ENCODE measurements around the gene ZNF529. TPM values are rescaled to one million over a fixed set of nuclear protein-coding genes. Genes with fewer than 3 reads are reported as not detected.

ZNF529 gene
- total RNA-seq (17.0 TPM), polyA plus RNA-seq (ENCODE audit: insufficient read depth, low read depth, low replicate concordance) (4.1 TPM)
- long read RNA-seq, donor 1, full-length matches to known transcripts, result 3 of 3 reads
- long read RNA-seq, donor 1, partial matches to known transcripts, result 0 of 3 reads
- long read RNA-seq, donor 1, other reads (novel, unspliced or antisense), result 0 of 3 reads
- long read RNA-seq, donor 2, partial matches to known transcripts, result 0 of 1 reads
- long read RNA-seq, donor 2, other reads (novel, unspliced or antisense), result 0 of 1 reads
- long read RNA-seq, donor 3, full-length matches to known transcripts, result 1 of 18 reads
- long read RNA-seq, donor 3, partial matches to known transcripts, result 6 of 18 reads
- long read RNA-seq, donor 3, other reads (novel, unspliced or antisense), result 11 of 18 reads
- long read RNA-seq, donor 4, partial matches to known transcripts, result 0 of 10 reads
- long read RNA-seq, donor 4, other reads (novel, unspliced or antisense), result 10 of 10 reads
- long read RNA-seq, donor 5, result 0 reads
- long read RNA-seq, donor 6, full-length matches to known transcripts, result 1 of 1 reads
- long read RNA-seq, donor 6, partial matches to known transcripts, result 0 of 1 reads
- long read RNA-seq, donor 6, other reads (novel, unspliced or antisense), result 0 of 1 reads
- long read RNA-seq, donor 7, partial matches to known transcripts, result 2 of 11 reads
- long read RNA-seq, donor 7, other reads (novel, unspliced or antisense), result 9 of 11 reads
- long read RNA-seq, donor 8, full-length matches to known transcripts, result 2 of 2 reads
- long read RNA-seq, donor 8, partial matches to known transcripts, result 0 of 2 reads
- long read RNA-seq, donor 8, other reads (novel, unspliced or antisense), result 0 of 2 reads
- long read RNA-seq, donor 9, full-length matches to known transcripts, result 2 of 2 reads
- long read RNA-seq, donor 9, partial matches to known transcripts, result 0 of 2 reads
- long read RNA-seq, donor 9, other reads (novel, unspliced or antisense), result 0 of 2 reads
- long read RNA-seq, donor 10, full-length matches to known transcripts, result 3 of 19 reads
- long read RNA-seq, donor 10, partial matches to known transcripts, result 16 of 19 reads
- long read RNA-seq, donor 10, other reads (novel, unspliced or antisense), result 0 of 19 reads

DNA sequence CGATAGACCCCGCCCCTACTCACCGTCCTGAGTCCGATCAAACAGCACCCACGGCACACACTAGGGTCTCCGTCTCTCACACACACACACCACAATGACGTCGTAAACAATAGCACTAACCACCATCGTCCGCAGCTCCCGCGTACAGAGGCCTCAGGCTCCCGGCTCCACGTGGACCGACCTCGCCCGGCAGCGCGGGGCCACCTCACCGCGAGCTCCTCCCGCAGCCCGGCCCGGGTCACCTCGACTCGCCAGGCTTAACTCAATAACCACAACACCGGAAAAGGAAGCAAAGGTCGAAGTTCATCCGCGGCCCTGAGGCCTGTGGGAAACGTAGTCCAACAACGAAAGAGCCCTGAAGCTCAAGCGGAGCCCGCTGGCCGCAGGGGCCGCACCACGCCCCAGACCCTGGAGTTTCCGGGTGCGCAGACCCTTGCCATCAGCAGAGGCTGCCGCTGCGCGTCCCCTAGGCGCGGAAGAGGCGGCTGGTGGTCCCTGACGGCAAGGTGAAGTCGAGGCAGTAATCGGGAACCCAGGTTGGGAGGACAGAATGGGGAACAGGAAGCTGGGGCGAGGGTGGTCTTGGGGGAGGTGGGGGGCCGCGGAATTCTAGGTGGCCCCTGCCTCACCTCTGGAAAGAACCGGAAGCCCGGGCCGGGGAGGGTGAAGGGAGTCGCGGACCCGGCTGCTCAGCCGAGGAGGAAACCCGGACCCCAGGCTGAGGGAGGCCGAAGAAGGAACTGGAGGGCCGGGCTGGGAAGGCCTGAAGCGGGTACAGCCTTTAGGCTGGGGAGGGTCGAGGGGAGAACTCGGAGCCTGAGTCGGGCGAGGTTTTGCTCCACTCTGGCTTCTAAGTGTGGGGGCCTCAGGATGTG, at the start of gene ZNF529:
Gene ZNF529, minus strand, starts transcription at position 273 of the 875 bp plus-strand sequence. CDS start 946 bp downstream, outside the sequence.
- TF ChIP-seq, protein P1, sequence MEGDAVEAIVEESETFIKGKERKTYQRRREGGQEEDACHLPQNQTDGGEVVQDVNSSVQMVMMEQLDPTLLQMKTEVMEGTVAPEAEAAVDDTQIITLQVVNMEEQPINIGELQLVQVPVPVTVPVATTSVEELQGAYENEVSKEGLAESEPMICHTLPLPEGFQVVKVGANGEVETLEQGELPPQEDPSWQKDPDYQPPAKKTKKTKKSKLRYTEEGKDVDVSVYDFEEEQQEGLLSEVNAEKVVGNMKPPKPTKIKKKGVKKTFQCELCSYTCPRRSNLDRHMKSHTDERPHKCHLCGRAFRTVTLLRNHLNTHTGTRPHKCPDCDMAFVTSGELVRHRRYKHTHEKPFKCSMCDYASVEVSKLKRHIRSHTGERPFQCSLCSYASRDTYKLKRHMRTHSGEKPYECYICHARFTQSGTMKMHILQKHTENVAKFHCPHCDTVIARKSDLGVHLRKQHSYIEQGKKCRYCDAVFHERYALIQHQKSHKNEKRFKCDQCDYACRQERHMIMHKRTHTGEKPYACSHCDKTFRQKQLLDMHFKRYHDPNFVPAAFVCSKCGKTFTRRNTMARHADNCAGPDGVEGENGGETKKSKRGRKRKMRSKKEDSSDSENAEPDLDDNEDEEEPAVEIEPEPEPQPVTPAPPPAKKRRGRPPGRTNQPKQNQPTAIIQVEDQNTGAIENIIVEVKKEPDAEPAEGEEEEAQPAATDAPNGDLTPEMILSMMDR (IDR thresholded peaks at IDR 0.05; ENCODE audit: borderline replicate concordance, extremely low read depth, insufficient read depth), result no peak
- H3K9me3 ChIP-seq (ENCODE audit: control insufficient read depth in 2 of 3, insufficient read depth in 1 of 3, low read length in 3 of 3), result peaks cover 0 to 1% (median 0%) of the 10 kb centered on the region in 3 donors
- H3K4me1 ChIP-seq (ENCODE audit: control insufficient read depth in 2 of 3, insufficient read depth in 2 of 3, low read depth in 1 of 3, low read length in 3 of 3), result peaks cover 0 to 5% (median 4%) of the 10 kb centered on the region in 3 donors
- intact Hi-C loops (cut with DNase I), result no loop called here
- no peak for FAIRE-seq
- H3K4me3 ChIP-seq (ENCODE audit: low read length in 3 of 3), result peak within 1 kb of the TSS; percentile 94 to 100 (median 96)
- peak; percentile 94 to 98 (median 96) for DNase-seq
- H3K27me3 ChIP-seq (ENCODE audit: control insufficient read depth, insufficient read depth, low read length), result no peaks in the 10 kb centered on the region
- peak within 1 kb of the TSS; percentile 76 to 94 for H3K27ac ChIP-seq (ENCODE audit: low read depth in 2 of 2, low read length in 2 of 2)
- H3K9ac ChIP-seq (ENCODE audit: low read length in 3 of 3), result peak within 1 kb of the TSS; percentile 87 to 97 (median 89)
- H3K36me3 ChIP-seq (ENCODE audit: control insufficient read depth in 2 of 3, insufficient read depth in 3 of 3, low read length in 3 of 3), result peaks cover 5 to 7% (median 6%) of the 10 kb centered on the region in 3 donors

DNA sequence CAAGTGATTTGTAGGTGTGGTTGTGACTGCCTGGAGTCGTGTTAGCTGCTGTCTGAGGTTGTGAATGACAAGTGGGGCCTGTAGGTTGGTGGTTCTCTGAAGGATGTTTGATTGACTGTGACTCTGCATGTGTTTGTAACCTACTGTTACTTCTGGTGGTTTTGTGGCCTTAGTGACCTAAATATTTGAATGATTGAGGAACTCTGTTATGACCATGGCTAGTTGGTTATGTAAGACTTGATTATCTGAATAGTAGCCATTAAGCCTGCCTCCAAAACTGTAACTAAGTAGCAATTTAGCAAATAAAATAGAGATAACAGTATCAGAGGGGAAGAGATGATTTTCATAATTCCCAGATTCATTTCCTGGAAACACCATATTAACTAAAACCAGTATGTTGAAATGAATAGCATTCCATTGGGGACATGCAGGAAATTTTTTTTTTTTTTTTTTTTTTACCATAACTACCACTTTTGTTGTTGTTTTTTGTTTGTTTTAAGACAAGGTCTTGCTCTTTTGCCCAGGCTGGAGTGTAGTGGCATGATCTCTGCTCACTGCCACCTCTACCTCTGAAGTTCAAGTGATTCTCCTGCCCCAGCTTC, 32.9 kb upstream of the ZNF529 start:
- DNase-seq, result no peak

More for the DNA sequence above, 32.9 kb upstream of the ZNF529 start:
- peak overlapping the region; percentile 64 to 93 (median 73) for H3K4me3 ChIP-seq (ENCODE audit: low read length in 3 of 3)
- H3K4me1 ChIP-seq (ENCODE audit: control insufficient read depth in 2 of 3, insufficient read depth in 2 of 3, low read depth in 1 of 3, low read length in 3 of 3), result peaks cover 0 to 4% (median 0%) of the 10 kb centered on the region in 3 donors
- H3K36me3 ChIP-seq (ENCODE audit: control insufficient read depth in 2 of 3, insufficient read depth in 3 of 3, low read length in 3 of 3), result peaks cover 4 to 8% (median 4%) of the 10 kb centered on the region in 3 donors
- H3K9me3 ChIP-seq (ENCODE audit: control insufficient read depth in 2 of 3, insufficient read depth in 1 of 3, low read length in 3 of 3), result no peaks in the 10 kb centered on the region
- no peaks in the 10 kb centered on the region for H3K27me3 ChIP-seq (ENCODE audit: control insufficient read depth, insufficient read depth, low read length)
- H3K27ac ChIP-seq (ENCODE audit: low read depth in 2 of 2, low read length in 2 of 2), result peak overlapping the region; percentile 67 to 79
- intact Hi-C loops (cut with DNase I), result no loop called here
- no peak for FAIRE-seq
- peak overlapping the region; percentile 33 to 86 (median 67) for H3K9ac ChIP-seq (ENCODE audit: low read length in 3 of 3)
- TF ChIP-seq, protein P1 (IDR thresholded peaks at IDR 0.05; ENCODE audit: borderline replicate concordance, extremely low read depth, insufficient read depth), result no peak
